ENCODE results near the gene CDC42BPA.

DNA sequence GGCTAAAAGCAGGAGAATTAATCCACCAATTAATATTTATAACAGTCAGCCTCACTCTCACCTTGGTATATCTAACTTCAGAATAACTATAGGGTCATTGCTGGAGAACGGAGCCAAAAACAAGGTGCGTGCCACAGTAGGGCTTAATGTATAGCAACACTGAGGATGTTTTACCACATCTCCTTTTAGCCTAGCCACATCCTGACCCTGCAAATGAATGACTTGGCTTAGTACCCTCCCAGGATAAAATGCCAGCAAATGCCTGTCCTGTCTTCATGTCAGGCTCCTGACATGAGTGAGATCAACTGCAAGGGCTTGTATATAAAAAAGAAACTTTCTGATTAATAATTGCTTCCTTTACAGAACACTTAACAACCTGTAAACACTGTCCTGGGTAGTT is 2.7 kb upstream of the CDC42BPA start:
- TF ChIP-seq, protein P1, sequence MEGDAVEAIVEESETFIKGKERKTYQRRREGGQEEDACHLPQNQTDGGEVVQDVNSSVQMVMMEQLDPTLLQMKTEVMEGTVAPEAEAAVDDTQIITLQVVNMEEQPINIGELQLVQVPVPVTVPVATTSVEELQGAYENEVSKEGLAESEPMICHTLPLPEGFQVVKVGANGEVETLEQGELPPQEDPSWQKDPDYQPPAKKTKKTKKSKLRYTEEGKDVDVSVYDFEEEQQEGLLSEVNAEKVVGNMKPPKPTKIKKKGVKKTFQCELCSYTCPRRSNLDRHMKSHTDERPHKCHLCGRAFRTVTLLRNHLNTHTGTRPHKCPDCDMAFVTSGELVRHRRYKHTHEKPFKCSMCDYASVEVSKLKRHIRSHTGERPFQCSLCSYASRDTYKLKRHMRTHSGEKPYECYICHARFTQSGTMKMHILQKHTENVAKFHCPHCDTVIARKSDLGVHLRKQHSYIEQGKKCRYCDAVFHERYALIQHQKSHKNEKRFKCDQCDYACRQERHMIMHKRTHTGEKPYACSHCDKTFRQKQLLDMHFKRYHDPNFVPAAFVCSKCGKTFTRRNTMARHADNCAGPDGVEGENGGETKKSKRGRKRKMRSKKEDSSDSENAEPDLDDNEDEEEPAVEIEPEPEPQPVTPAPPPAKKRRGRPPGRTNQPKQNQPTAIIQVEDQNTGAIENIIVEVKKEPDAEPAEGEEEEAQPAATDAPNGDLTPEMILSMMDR (conservative IDR thresholded peaks at IDR 0.05 in 1 of 2, IDR thresholded peaks at IDR 0.05 in 1 of 2; ENCODE audit: low read depth in 1 of 2, low read length in 2 of 2) = no peak
- TF ChIP-seq EZH2 (IDR thresholded peaks at IDR 0.05; ENCODE audit: low read length, missing control alignments) = no peak
